Colonic mucosa (tissue), 4 donors: ENCODE measurements around the gene DENND1B. TPM values are rescaled to one million over a fixed set of nuclear protein-coding genes. Genes with fewer than 3 reads are reported as not detected.

Experiments used
- DNase-seq: peaks from one replicate; pipeline ENCODE4 v3.0.0-alpha.2; 2020
- H3K27ac ChIP-seq: fragments of 200-600 bp; one replicate; pipeline ENCODE4 v1.8.0; 2021
- H3K27me3 ChIP-seq: fragments of 200-600 bp; one replicate; pipeline ENCODE4 v1.8.0; 2021
- H3K36me3 ChIP-seq: fragments of 200-600 bp; one replicate; pipeline ENCODE4 v1.8.0; 2021
- H3K4me1 ChIP-seq: fragments of 200-600 bp; one replicate; pipeline ENCODE4 v1.8.0; 2021; ENCODE audit warnings: mild to moderate bottlenecking
- H3K4me3 ChIP-seq: fragments of 200-600 bp; one replicate; pipeline ENCODE4 v1.8.0; 2021
- H3K9ac ChIP-seq, 2 donors: one replicate each; pipeline ENCODE4 v1.7.0; 2013; ENCODE audit warnings: control low read depth in 2 of 2, low read depth in 2 of 2, low read length in 2 of 2
- H3K9me3 ChIP-seq: fragments of 200-600 bp; one replicate; pipeline ENCODE4 v1.8.0; 2021
- intact Hi-C: fragments of 100-400 bp; cut with DNase I; formaldehyde crosslinking; loops from one replicate; pipeline ENCODE4 v1.14.1; 2022
- total RNA-seq, 2 donors: library from RNA; stranded (reverse); fragmentation: NEBNext Ultra II Directional in 1 of 2; extraction: Animal tissue kit (Norgen Biotek cat#: 25700) in 1 of 2; gene quantifications; one replicate each; pipeline ENCODE4 v1.2.1, GENCODE V29; 2021
- TF ChIP-seq, protein P1 (sequence below): fragments of 200-600 bp; IDR thresholded peaks from one replicate; pipeline ENCODE4 v1.8.0; 2022; ENCODE audit warnings: antibody characterized with exemption, mild to moderate bottlenecking
- donor health status: healthy.
- donor health status: DM: no; HTN: no; CAD: no.
- donor health status: DM: no; HTN: no; CAD: no.

DENND1B gene
- total RNA-seq, 2 donors from 2014 or later: 19.5 to 25.7 TPM

GRCh38 chr1:197737916-197738315, 37.4 kb downstream of the DENND1B start:
- H3K36me3 ChIP-seq: no peaks in the 10 kb centered on the region

GRCh38 chr1:197736685-197737084, 38.6 kb downstream of the DENND1B start:
- no peak overlapping the region for H3K4me3 ChIP-seq
- intact Hi-C loops: no loop called here
- TF ChIP-seq, protein P1, sequence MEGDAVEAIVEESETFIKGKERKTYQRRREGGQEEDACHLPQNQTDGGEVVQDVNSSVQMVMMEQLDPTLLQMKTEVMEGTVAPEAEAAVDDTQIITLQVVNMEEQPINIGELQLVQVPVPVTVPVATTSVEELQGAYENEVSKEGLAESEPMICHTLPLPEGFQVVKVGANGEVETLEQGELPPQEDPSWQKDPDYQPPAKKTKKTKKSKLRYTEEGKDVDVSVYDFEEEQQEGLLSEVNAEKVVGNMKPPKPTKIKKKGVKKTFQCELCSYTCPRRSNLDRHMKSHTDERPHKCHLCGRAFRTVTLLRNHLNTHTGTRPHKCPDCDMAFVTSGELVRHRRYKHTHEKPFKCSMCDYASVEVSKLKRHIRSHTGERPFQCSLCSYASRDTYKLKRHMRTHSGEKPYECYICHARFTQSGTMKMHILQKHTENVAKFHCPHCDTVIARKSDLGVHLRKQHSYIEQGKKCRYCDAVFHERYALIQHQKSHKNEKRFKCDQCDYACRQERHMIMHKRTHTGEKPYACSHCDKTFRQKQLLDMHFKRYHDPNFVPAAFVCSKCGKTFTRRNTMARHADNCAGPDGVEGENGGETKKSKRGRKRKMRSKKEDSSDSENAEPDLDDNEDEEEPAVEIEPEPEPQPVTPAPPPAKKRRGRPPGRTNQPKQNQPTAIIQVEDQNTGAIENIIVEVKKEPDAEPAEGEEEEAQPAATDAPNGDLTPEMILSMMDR: no peak

More at GRCh38 chr1:197737916-197738315, 37.4 kb downstream of the DENND1B start:
- H3K9ac ChIP-seq: no peak overlapping the region
- intact Hi-C loops: no loop called here
- no peak overlapping the region for H3K27ac ChIP-seq
- no peaks in the 10 kb centered on the region for H3K27me3 ChIP-seq
- no peaks in the 10 kb centered on the region for H3K9me3 ChIP-seq
- no peaks in the 10 kb centered on the region for H3K4me1 ChIP-seq
- TF ChIP-seq, protein P1: no peak
- no peak overlapping the region for H3K4me3 ChIP-seq
- DNase-seq: no peak

GRCh38 chr1:197735461-197735860, 39.8 kb downstream of the DENND1B start:
- no peak for DNase-seq
- Histone ChIP-seq H3K36me3 (no peaks in the 10 kb centered on the region), H3K4me3 (no peak overlapping the region), H3K9me3 (no peaks in the 10 kb centered on the region), H3K27ac (no peak overlapping the region), H3K27me3 (no peaks in the 10 kb centered on the region), H3K9ac (no peak overlapping the region), H3K4me1 (no peaks in the 10 kb centered on the region)
- intact Hi-C loops: no loop called here
- TF ChIP-seq, protein P1: no peak

More at GRCh38 chr1:197736685-197737084, 38.6 kb downstream of the DENND1B start:
- Histone ChIP-seq H3K4me1 (no peaks in the 10 kb centered on the region), H3K9me3 (no peaks in the 10 kb centered on the region), H3K27ac (no peak overlapping the region), H3K27me3 (no peaks in the 10 kb centered on the region), H3K36me3 (no peaks in the 10 kb centered on the region), H3K9ac (no peak overlapping the region)
- no peak for DNase-seq

GRCh38 chr1:197733324-197733723, 42.0 kb downstream of the DENND1B start:
- TF ChIP-seq, protein P1: no peak
- Histone ChIP-seq H3K27me3 (no peaks in the 10 kb centered on the region), H3K36me3 (no peaks in the 10 kb centered on the region), H3K9me3 (no peaks in the 10 kb centered on the region), H3K4me1 (no peaks in the 10 kb centered on the region), H3K4me3 (no peak overlapping the region), H3K9ac (no peak overlapping the region), H3K27ac (no peak overlapping the region)
- intact Hi-C loops: no loop called here
- no peak for DNase-seq

- TF ChIP-seq, protein P1: no peak
Observed at GRCh38 chr1:197732187-197732586, 43.1 kb downstream of the DENND1B start.

More at GRCh38 chr1:197732187-197732586, 43.1 kb downstream of the DENND1B start:
- no peaks in the 10 kb centered on the region for H3K4me1 ChIP-seq
- no peak overlapping the region for H3K27ac ChIP-seq
- no peak overlapping the region for H3K9ac ChIP-seq
- no peaks in the 10 kb centered on the region for H3K36me3 ChIP-seq
- no peaks in the 10 kb centered on the region for H3K9me3 ChIP-seq
- H3K27me3 ChIP-seq: no peaks in the 10 kb centered on the region
- no peak overlapping the region for H3K4me3 ChIP-seq
- no peak for DNase-seq
- intact Hi-C loops: no loop called here
